Prostate gland (tissue), 2 donors: ENCODE measurements around the gene RAB2B. TPM values are rescaled to one million over a fixed set of nuclear protein-coding genes. Genes with fewer than 3 reads are reported as not detected.

Experiments used
- DNase-seq: peaks from one replicate; pipeline ENCODE4 v3.0.0-alpha.2; 2019; ENCODE audit warnings: low spot score
- H3K27ac ChIP-seq, 2 donors: fragments of 200-600 bp; sonication (generic); 2 replicates each; pipeline ENCODE4 v1.5.1; 2017 to 2019
- H3K27me3 ChIP-seq: fragments of 200-600 bp; sonication (generic); replicated peaks from 2 replicates; pipeline ENCODE4 v1.5.1; 2019; ENCODE audit not compliant: insufficient read depth
- H3K36me3 ChIP-seq, 2 donors: fragments of 200-600 bp; sonication (generic); 1 replicate in 1 of 2; 2 replicates in 1 of 2; pipeline versions ENCODE4 v1.5.1 to v1.8.1; 2017 to 2019
- H3K4me1 ChIP-seq: fragments of 200-600 bp; sonication (generic); replicated peaks from 2 replicates; pipeline ENCODE4 v1.5.1; 2019
- H3K4me3 ChIP-seq, 2 donors: fragments of 200-600 bp; sonication (generic); 2 replicates each; pipeline ENCODE4 v1.5.1; 2017 to 2019
- H3K9me3 ChIP-seq: fragments of 200-600 bp; sonication (generic); 2 replicates; pipeline ENCODE4 v1.5.1; 2017
- POLR2A ChIP-seq: fragments of 450-650 bp; IDR thresholded peaks from one replicate; pipeline ENCODE4 v1.6.1; 2016; ENCODE audit warnings: antibody characterized with exemption, mild to moderate bottlenecking
- POLR2AphosphoS5 ChIP-seq: sonication (generic); formaldehyde crosslinking; IDR thresholded peaks from one replicate; pipeline ENCODE4 v1.6.1; 2017; ENCODE audit warnings: antibody characterized with exemption
- WGBS: methylation state at CpG from one replicate; pipeline ENCODE4 v1.1.5; 2018; 5-methylcytosine and 5-hydroxymethylcytosine counted together
- intact Hi-C: fragments of 100-400 bp; cut with DNase I; formaldehyde crosslinking; loops from one replicate; pipeline ENCODE4 v1.14.2; 2022
- small RNA-seq, 2 donors: library from RNA; depleted of rRNA; stranded (forward); fragments of <200 nt; gene quantifications; one replicate each; pipeline ENCODE3, GENCODE V24; 2016
- total RNA-seq, 2 donors: library from RNA; depleted of rRNA; stranded (reverse); fragments of >200 nt; gene quantifications; one replicate each; pipeline ENCODE4 v1.1.0, GENCODE V29; 2016
- TF ChIP-seq, protein P1 (sequence below), 4 experiments: fragments of 200-600 bp in 2 of 4; fragments of 450-650 bp in 2 of 4; sonication (generic) in 2 of 4; IDR thresholded peaks; 1 replicate in 3 of 4; 2 replicates in 1 of 4; pipeline ENCODE4 v1.5.1; 2016 to 2019; ENCODE audit warnings: antibody characterized with exemption in 4 of 4, mild to moderate bottlenecking in 2 of 4, moderate library complexity in 2 of 4

Gene RAB2B
- total RNA-seq, 2 donors from 2014 or later = 25.1 to 35.9 TPM

DNA sequence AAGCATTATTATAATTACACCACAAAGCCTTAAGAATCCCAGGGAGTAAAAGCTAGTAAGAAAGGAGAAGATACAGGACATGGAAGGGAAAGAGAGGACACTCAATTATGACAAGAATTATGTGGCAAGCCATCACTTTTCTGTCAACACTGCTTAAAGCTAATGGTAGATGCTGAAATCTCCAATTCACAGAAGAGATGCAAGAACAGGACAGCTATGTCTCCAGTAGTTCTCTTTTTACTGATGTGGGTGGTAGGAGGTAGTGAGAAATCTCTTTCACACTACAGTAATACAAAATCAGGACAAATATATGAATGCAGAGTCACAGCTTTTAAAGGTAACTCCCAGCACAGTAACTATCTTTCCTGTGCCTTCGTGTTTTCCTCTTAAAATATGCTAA lies 50.1 kb downstream of the RAB2B start:
- no peak overlapping the region for H3K4me3 ChIP-seq
- peaks cover 4% of the 10 kb centered on the region for H3K4me1 ChIP-seq
- no peak for DNase-seq
- H3K27me3 ChIP-seq = no peaks in the 10 kb centered on the region
- intact Hi-C loops = no loop called here
- H3K27ac ChIP-seq = no peak overlapping the region
- TF ChIP-seq POLR2A (no peak), POLR2AphosphoS5 (no peak)
- TF ChIP-seq, protein P1, sequence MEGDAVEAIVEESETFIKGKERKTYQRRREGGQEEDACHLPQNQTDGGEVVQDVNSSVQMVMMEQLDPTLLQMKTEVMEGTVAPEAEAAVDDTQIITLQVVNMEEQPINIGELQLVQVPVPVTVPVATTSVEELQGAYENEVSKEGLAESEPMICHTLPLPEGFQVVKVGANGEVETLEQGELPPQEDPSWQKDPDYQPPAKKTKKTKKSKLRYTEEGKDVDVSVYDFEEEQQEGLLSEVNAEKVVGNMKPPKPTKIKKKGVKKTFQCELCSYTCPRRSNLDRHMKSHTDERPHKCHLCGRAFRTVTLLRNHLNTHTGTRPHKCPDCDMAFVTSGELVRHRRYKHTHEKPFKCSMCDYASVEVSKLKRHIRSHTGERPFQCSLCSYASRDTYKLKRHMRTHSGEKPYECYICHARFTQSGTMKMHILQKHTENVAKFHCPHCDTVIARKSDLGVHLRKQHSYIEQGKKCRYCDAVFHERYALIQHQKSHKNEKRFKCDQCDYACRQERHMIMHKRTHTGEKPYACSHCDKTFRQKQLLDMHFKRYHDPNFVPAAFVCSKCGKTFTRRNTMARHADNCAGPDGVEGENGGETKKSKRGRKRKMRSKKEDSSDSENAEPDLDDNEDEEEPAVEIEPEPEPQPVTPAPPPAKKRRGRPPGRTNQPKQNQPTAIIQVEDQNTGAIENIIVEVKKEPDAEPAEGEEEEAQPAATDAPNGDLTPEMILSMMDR (IDR thresholded peaks at IDR 0.05) = no peak
- H3K9me3 ChIP-seq = no peaks in the 10 kb centered on the region
- WGBS = 91% methylated on average over 1 of the region's 1 CpG
- H3K36me3 ChIP-seq = peaks cover 15 to 42% of the 10 kb centered on the region in 2 donors

DNA sequence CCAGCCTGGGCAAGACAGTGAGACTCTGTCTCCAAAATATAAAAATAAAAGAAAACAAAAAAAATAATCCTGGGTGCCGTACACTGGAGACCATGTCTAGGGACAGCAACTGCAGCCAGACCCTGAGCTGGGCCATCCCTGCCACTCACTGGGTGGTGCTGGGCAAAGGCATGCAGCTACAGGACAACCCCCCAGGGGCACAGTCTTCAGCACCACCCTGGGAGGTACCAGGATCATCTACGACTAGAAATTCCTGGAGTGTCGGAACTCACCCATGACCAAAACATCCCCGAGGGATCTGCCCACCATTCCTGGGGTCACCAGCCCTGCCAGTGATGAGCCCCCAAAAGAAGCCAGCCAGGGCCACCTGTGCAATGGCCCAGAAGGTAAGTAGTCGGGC lies 57.2 kb downstream of the RAB2B start:
- H3K9me3 ChIP-seq = no peaks in the 10 kb centered on the region
- DNase-seq = no peak
- no peaks in the 10 kb centered on the region for H3K27me3 ChIP-seq
- H3K4me3 ChIP-seq = no peak overlapping the region
- peaks cover 7 to 24% of the 10 kb centered on the region in 2 donors for H3K36me3 ChIP-seq
- WGBS = 94% methylated on average over 5 of the region's 5 CpGs
- no peak for TF ChIP-seq POLR2A
- TF ChIP-seq, protein P1 (IDR thresholded peaks at IDR 0.05) = no peak
- TF ChIP-seq POLR2AphosphoS5 = no peak
- H3K4me1 ChIP-seq = no peaks in the 10 kb centered on the region
- intact Hi-C loops = no loop called here
- H3K27ac ChIP-seq = no peak overlapping the region

DNA sequence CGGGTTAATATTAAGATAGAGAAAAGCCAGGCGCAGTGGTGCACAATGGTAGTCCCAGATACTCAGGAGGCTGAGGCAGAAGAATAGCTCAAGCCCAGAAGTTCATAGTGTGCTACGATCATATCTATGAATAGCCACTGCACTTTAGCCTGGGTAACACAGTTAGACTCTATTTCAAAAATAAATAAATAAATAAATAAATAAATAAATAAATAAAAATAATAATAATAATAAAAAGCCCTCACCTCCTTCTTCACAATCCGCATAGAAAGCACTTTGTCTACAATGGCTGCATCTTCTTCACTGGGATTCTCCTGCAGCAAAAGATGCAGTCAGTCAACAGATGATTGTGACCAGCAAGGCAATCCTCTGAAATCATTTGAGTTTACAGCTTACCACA lies 61.4 kb downstream of the RAB2B start:
- no peak for DNase-seq
- Histone ChIP-seq H3K4me3 (no peak overlapping the region), H3K4me1 (no peaks in the 10 kb centered on the region), H3K27me3 (no peaks in the 10 kb centered on the region), H3K27ac (no peak overlapping the region), H3K36me3 (peaks cover 0 to 5% of the 10 kb centered on the region in 2 donors), H3K9me3 (no peaks in the 10 kb centered on the region)
- 93% methylated on average over 4 of the region's 4 CpGs for WGBS
- intact Hi-C loops = no loop called here
- TF ChIP-seq POLR2A (no peak), POLR2AphosphoS5 (no peak)
- TF ChIP-seq, protein P1 (IDR thresholded peaks at IDR 0.05) = no peak

DNA sequence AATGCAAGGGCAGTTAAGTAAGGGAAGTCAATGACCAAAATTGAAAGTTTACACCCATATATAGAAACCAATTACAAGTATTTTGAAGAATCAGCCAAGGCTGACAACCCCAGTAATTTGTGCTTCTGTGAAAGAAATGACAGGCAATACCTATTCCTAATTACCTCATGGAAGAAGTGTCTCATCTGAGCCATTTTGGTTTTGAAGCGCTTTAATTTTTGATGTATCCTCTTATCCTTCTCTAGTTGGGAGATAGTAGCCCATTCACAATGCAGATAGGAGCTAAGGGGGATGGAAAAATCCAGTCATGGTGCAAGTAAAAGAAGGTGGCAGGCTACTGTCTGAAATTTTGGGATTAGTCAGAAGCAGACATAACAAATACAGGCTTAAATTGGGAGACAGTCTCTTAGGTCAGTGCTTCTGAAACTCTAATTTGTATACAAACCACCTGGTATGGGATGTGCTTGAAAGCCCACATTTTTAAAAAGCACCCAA lies 62.6 kb downstream of the RAB2B start:
- intact Hi-C loops = no loop called here
- Histone ChIP-seq H3K4me3 (no peak overlapping the region), H3K36me3 (no peaks in the 10 kb centered on the region), H3K4me1 (no peaks in the 10 kb centered on the region), H3K27me3 (no peaks in the 10 kb centered on the region), H3K9me3 (no peaks in the 10 kb centered on the region), H3K27ac (no peak overlapping the region)
- DNase-seq = no peak
- 96% methylated on average over 1 of the region's 1 CpG for WGBS
- TF ChIP-seq, protein P1 (IDR thresholded peaks at IDR 0.05) = no peak

Small RNA genes lying within 50 kb of the gene (small RNA-seq; reads per million reads assigned to genes)
- 0 reads per million in 2 donors for gene RN7SL650P

Other genes with a start within 250 kb of the RAB2B start
- gene HNRNPC, start 207.5 kb downstream of the RAB2B start, total RNA-seq = 100 to 1,000 TPM; 411 to 423 TPM
- 1 to 10 TPM in 1 of 2 donors, under 1 TPM in 1; 0.09 to 6.8 TPM for gene RPGRIP1, start 196.9 kb downstream of the RAB2B start, total RNA-seq
- gene SUPT16H, start 92.9 kb downstream of the RAB2B start, total RNA-seq = 10 to 100 TPM; 50.3 to 83.2 TPM
- gene CHD8, start 20.8 kb downstream of the RAB2B start, total RNA-seq = 10 to 100 TPM; 63.6 to 67.0 TPM
- gene TOX4, start 236 bp upstream of the RAB2B start, total RNA-seq = 10 to 100 TPM; 53.2 to 58.2 TPM
- gene METTL3, start 34.4 kb upstream of the RAB2B start, total RNA-seq = 10 to 100 TPM; 48.3 to 71.5 TPM
- 10 to 100 TPM in 1 of 2 donors, 1 to 10 TPM in 1; 8.1 to 10.2 TPM for gene SALL2, start 49.4 kb upstream of the RAB2B start, total RNA-seq
- not detected for gene OR10G3, start 103.1 kb upstream of the RAB2B start, total RNA-seq
- not detected for gene OR10G2, start 158.0 kb upstream of the RAB2B start, total RNA-seq
- gene OR4E2, start 176.9 kb upstream of the RAB2B start, total RNA-seq = not detected
- gene OR4E1, start 196.9 kb upstream of the RAB2B start, total RNA-seq = not detected